GM18868 (cell line): ENCODE data around the gene BCLAF1.
A peak's percentile ranks its signal among the peaks of the same experiment; 100 is the strongest.

Experiments used
- ATAC-seq: cut with Tn5 transposase; IDR thresholded peaks from one replicate; pipeline ENCODE4 v1.9.1; 2021; ENCODE audit warnings: mild to moderate bottlenecking, moderate library complexity; ENCODE audit not compliant: unreplicated experiment

BCLAF1 gene

GRCh38 chr6:136289579-136290409 is at the start of gene BCLAF1:
BCLAF1 (minus strand) TSS chr6:136289846; CDS start chr6:136279866, 9,980 bp downstream.
- ATAC-seq: peak; percentile 90

- ATAC-seq: no peak
Measured at GRCh38 chr6:136338486-136338885, 48.8 kb upstream of the BCLAF1 start.

GRCh38 chr6:136337606-136338005 is 48.0 kb upstream of the BCLAF1 start:
- ATAC-seq: no peak

GRCh38 chr6:136337121-136337520 is 47.5 kb upstream of the BCLAF1 start:
- ATAC-seq: no peak

GRCh38 chr6:136335736-136336363 is 46.2 kb upstream of the BCLAF1 start:
- ATAC-seq: no peak

- no peak for ATAC-seq
Measured at GRCh38 chr6:136334853-136335252, 45.2 kb upstream of the BCLAF1 start.

- no peak for ATAC-seq
Measured at GRCh38 chr6:136334465-136334846, 44.8 kb upstream of the BCLAF1 start.

GRCh38 chr6:136333824-136334464 is 44.3 kb upstream of the BCLAF1 start:
- no peak for ATAC-seq

GRCh38 chr6:136331461-136331860 is 41.8 kb upstream of the BCLAF1 start:
- ATAC-seq: no peak

GRCh38 chr6:136330634-136331033 is 41.0 kb upstream of the BCLAF1 start:
- no peak for ATAC-seq

GRCh38 chr6:136326038-136326553 is 36.5 kb upstream of the BCLAF1 start:
- no peak for ATAC-seq

- ATAC-seq: no peak
Measured at GRCh38 chr6:136324686-136325380, 35.2 kb upstream of the BCLAF1 start.

- no peak for ATAC-seq
Measured at GRCh38 chr6:136323431-136324112, 33.9 kb upstream of the BCLAF1 start.

- no peak for ATAC-seq
Measured at GRCh38 chr6:136319732-136320131, 30.1 kb upstream of the BCLAF1 start.

- ATAC-seq: no peak
Measured at GRCh38 chr6:136318676-136319075, 29.0 kb upstream of the BCLAF1 start.

GRCh38 chr6:136317971-136318370 is 28.3 kb upstream of the BCLAF1 start:
- no peak for ATAC-seq

GRCh38 chr6:136317021-136317694 is 27.5 kb upstream of the BCLAF1 start:
- ATAC-seq: peak; percentile 67

GRCh38 chr6:136315594-136315993 is 25.9 kb upstream of the BCLAF1 start:
- no peak for ATAC-seq

- ATAC-seq: no peak
Measured at GRCh38 chr6:136312975-136313374, 23.3 kb upstream of the BCLAF1 start.

GRCh38 chr6:136309729-136310311 is 20.2 kb upstream of the BCLAF1 start:
- ATAC-seq: no peak
